Pancreas (tissue), 10 donors: ENCODE measurements around the gene LAMTOR2. TPM values are rescaled to one million over a fixed set of nuclear protein-coding genes. Genes with fewer than 3 reads are reported as not detected.

ENCODE experiments used
- ATAC-seq, 4 donors: fragments of 200-7000 bp; cut with Tn5 transposase; one replicate each; pipeline versions ENCODE4 v1.8.0 to v1.9.1; 2020; ENCODE audit warnings: mild to moderate bottlenecking in 4 of 4, moderate library complexity in 4 of 4
- DNase-seq, 6 donors: peaks; one replicate each; pipeline ENCODE4 v3.0.0-alpha.2; 2020
- FAIRE-seq: peaks from 2 replicates; lab custom pipeline; 2012; peaks lifted over from hg19 to GRCh38; lab: Jason Lieb, UNC
- H3K27ac ChIP-seq, 4 donors: fragments of 200-600 bp; sonication (generic); 1 replicate in 3 of 4; 2 replicates in 1 of 4; pipeline versions ENCODE4 v1.5.0 to v1.8.0; 2020
- H3K27me3 ChIP-seq, 4 donors: fragments of 200-600 bp; one replicate each; pipeline ENCODE4 v1.8.0; 2021
- H3K36me3 ChIP-seq, 3 donors: fragments of 200-600 bp; sonication (generic) in 1 of 3; one replicate each; pipeline versions ENCODE4 v1.5.0 to v1.8.0; 2020 to 2021
- H3K4me1 ChIP-seq, 3 donors: fragments of 200-600 bp; one replicate each; pipeline ENCODE4 v1.8.0; 2021
- H3K4me3 ChIP-seq, 4 donors: fragments of 200-600 bp; sonication (generic) in 2 of 4; one replicate each; pipeline versions ENCODE4 v1.5.0 to v1.8.0; 2020 to 2021
- H3K9me3 ChIP-seq, 4 donors: fragments of 200-600 bp; one replicate each; pipeline ENCODE4 v1.8.0; 2021
- CTCF ChIP-seq, 4 donors: fragments of 200-600 bp; sonication (generic) in 3 of 4; IDR thresholded peaks; one replicate each; pipeline versions ENCODE4 v1.5.0 to v1.8.0; 2021; ENCODE audit warnings: antibody characterized with exemption in 4 of 4
- WGBS, 2 donors: extraction: QIAGEN DNeasy Blood & Tissue Kit; methylation state at CpG; one replicate each; pipeline ENCODE4 v1.1.7; 2013; 5-methylcytosine and 5-hydroxymethylcytosine counted together
- intact Hi-C, 3 donors: fragments of 100-400 bp; cut with DNase I; formaldehyde crosslinking; loops; one replicate each; pipeline versions ENCODE4 v1.11.1 to v1.14.2; 2022
- polyA plus RNA-seq, 2 donors: library from polyadenylated mRNA; stranded (reverse); fragments of 200-250 nt; gene quantifications; one replicate each; pipeline ENCODE4 v1.2.3, GENCODE V29; 2013
- total RNA-seq, 6 donors: library from RNA; stranded (reverse); fragmentation: NEBNext Ultra II Directional in 4 of 6; extraction: Animal tissue kit (Norgen Biotek cat#: 25700) in 4 of 6; gene quantifications; one replicate each; pipeline versions ENCODE4 v1.2.1 to v1.2.4, GENCODE V29; 2021 to 2023
- donor health status: healthy with polysubstance abuse.
- donor health status: DM: no; HTN: no; CAD: no; lungs with moderate emphysema.
- donor health status: DM: no; HTN: no; CAD: no.
- donor health status: control.
- donor health status: control.
- donor health status: Bipolar disorder and iron deficiency.
- donor health status: DM: yes; HTN: yes; CAD: no.
- donor health status: DM: no; HTN: no; CAD: no.
- donor health status: DM: no; HTN: no; CAD: no.
- donor health status: DM: yes; HTN: yes; CAD: no.

The LAMTOR2 gene
- total and polyA plus RNA-seq, 8 donors, result 31.7 to 60.1 (median 33.2) TPM

DNA sequence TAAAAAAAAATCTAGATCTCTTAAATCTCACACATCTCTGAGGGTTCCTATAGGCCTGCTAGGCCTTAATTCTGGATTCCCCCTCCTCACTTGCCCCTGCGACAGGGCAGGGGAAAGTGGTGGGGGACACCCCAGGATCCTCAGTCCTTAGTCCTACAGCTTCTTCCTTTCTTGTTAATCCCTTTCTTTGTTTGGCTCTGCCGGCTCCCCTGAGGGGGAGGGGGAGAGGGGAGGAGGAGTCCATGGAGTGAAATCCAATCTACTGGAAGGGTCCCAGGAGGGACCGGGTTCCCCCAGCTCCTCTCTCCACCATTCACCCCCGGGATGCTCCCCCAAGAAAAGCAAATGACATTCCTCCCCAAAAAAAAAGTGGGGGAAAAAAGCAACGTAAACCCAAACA, 19.2 kb downstream of the LAMTOR2 start:
- H3K27ac ChIP-seq, result no peak overlapping the region
- DNase-seq (no peak), ATAC-seq (no peak), FAIRE-seq (no peak)
- peaks cover 0 to 11% (median 0%) of the 10 kb centered on the region in 3 donors for H3K36me3 ChIP-seq
- H3K4me3 ChIP-seq, result no peak overlapping the region
- no peaks in the 10 kb centered on the region for H3K9me3 ChIP-seq
- no peaks in the 10 kb centered on the region for H3K4me1 ChIP-seq
- 63 to 64% methylated on average over 5 of the region's 5 CpGs for WGBS, 2 donors
- no peaks in the 10 kb centered on the region for H3K27me3 ChIP-seq
- intact Hi-C loops, result no loop called here
- no peak for TF ChIP-seq CTCF (IDR thresholded peaks at IDR 0.05)

DNA sequence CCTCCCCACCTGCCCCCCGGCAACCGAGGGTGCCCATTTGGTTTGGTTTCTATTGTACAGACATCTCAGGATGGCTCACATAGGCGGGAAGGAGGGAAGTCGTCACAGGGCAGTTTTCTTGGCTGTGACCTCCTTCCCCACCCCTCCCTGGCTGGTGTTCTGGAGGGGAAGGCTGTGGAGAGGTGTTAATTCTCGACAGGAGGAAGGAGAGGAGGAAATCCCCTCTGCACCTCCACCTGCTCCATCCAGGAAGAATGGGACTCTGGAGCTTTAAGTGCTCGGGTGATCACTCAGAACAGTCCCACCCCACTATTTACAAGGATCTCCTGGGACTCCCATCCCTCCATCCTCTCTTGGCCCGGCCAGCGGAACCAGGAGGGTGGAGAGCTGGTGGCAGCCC, 20.1 kb downstream of the LAMTOR2 start:
- Histone ChIP-seq H3K27me3 (no peaks in the 10 kb centered on the region), H3K27ac (no peak overlapping the region), H3K4me1 (no peaks in the 10 kb centered on the region), H3K9me3 (no peaks in the 10 kb centered on the region), H3K4me3 (no peak overlapping the region), H3K36me3 (peaks cover 0 to 6% (median 0%) of the 10 kb centered on the region in 3 donors)
- ATAC-seq (no peak), FAIRE-seq (no peak), DNase-seq (no peak)
- 70 to 74% methylated on average over 8 of the region's 8 CpGs for WGBS, 2 donors
- TF ChIP-seq CTCF (IDR thresholded peaks at IDR 0.05), result no peak
- intact Hi-C loops, result no loop called here

DNA sequence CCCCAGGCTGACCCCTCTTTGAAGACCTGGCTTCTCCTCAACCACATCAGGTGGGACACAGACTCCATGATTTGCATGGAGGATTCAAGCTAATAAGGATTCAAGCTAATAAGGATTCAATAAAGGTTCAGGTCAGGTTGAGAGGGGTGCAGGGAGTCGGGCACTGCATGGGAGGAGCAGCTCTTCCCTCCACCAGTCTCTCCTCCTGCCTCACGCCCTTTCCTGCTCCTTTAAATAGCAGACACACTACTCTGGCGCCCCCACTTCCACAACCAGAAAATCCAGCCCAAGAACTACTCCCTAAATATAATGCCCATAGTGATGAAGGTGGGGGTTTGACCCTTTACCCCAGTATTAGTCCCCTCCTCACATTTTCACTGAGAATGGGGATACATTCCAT, 20.6 kb downstream of the LAMTOR2 start:
- intact Hi-C loops, result no loop called here

DNA sequence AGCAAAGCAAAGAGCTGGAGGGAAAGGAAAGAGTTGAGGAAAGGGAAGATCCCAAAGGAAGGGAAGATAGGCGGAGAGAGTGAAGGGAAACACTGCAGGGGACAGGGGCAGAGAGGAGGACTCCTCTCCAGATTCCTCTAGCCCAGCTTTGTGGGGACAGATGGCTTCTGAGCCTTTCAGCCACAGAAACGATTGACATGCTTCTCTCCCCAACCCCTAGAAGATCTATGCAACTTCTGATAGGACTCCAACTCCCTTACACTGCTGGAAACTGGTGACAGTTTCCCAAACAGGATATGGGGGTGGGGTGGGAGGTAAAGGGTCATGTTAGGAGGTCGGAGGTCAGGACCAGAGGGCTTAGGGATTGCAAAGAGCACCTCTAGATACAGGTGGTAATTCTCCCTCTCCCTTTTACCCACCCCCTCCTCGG, 21.2 kb downstream of the LAMTOR2 start:
- no peak for ATAC-seq

More for the DNA sequence above, 20.6 kb downstream of the LAMTOR2 start:
- H3K4me3 ChIP-seq, result no peak overlapping the region
- no peak for FAIRE-seq
- WGBS, 2 donors, result 61 to 68% methylated on average over 3 of the region's 3 CpGs
- peaks cover 0 to under 1% (median 0%) of the 10 kb centered on the region in 3 donors for H3K36me3 ChIP-seq
- no peaks in the 10 kb centered on the region for H3K9me3 ChIP-seq
- H3K27ac ChIP-seq, result no peak overlapping the region
- no peak for TF ChIP-seq CTCF (IDR thresholded peaks at IDR 0.05)
- no peaks in the 10 kb centered on the region for H3K27me3 ChIP-seq
- H3K4me1 ChIP-seq, result no peaks in the 10 kb centered on the region
- DNase-seq, result no peak
- ATAC-seq, result no peak

More for the DNA sequence above, 21.2 kb downstream of the LAMTOR2 start:
- FAIRE-seq (no peak), DNase-seq (no peak)
- no peaks in the 10 kb centered on the region for H3K27me3 ChIP-seq
- TF ChIP-seq CTCF (IDR thresholded peaks at IDR 0.05), result no peak
- WGBS, 2 donors, result 50 to 59% methylated on average over 4 of the region's 4 CpGs
- H3K36me3 ChIP-seq, result no peaks in the 10 kb centered on the region
- H3K4me1 ChIP-seq, result no peaks in the 10 kb centered on the region
- no peaks in the 10 kb centered on the region for H3K9me3 ChIP-seq
- intact Hi-C loops, result no loop called here
- H3K27ac ChIP-seq, result no peak overlapping the region
- peak overlapping the region in 3 of 4 donors; percentile 40 to 49 (median 46) for H3K4me3 ChIP-seq
